Fibroblast of villous mesenchyme (primary cell): ENCODE measurements around the gene BBS12. TPM values are rescaled to one million over a fixed set of nuclear protein-coding genes. Genes with fewer than 3 reads are reported as not detected.

Source experiments
- DNase-seq: peaks from one replicate; pipeline ENCODE4 v3.0.0-alpha.2; 2010; ENCODE audit warnings: low read depth
- H3K4me3 ChIP-seq: 2 replicates; pipeline ENCODE4 v1.5.1; 2011; ENCODE audit warnings: low read depth, mild to moderate bottlenecking, low read length
- total RNA-seq: library from RNA; depleted of rRNA; stranded (reverse); fragments of >200 nt; gene quantifications from 2 replicates; pipeline ENCODE4 v1.2.3, GENCODE V29; 2012
- TF ChIP-seq, protein P1 (sequence below): IDR thresholded peaks from 2 replicates; pipeline ENCODE4 v1.5.1; 2012; ENCODE audit warnings: low read depth, mild to moderate bottlenecking, low read length; ENCODE audit not compliant: insufficient read depth

The BBS12 gene
- total RNA-seq, result 3.9 and 4.7 TPM in 2 replicates

DNA sequence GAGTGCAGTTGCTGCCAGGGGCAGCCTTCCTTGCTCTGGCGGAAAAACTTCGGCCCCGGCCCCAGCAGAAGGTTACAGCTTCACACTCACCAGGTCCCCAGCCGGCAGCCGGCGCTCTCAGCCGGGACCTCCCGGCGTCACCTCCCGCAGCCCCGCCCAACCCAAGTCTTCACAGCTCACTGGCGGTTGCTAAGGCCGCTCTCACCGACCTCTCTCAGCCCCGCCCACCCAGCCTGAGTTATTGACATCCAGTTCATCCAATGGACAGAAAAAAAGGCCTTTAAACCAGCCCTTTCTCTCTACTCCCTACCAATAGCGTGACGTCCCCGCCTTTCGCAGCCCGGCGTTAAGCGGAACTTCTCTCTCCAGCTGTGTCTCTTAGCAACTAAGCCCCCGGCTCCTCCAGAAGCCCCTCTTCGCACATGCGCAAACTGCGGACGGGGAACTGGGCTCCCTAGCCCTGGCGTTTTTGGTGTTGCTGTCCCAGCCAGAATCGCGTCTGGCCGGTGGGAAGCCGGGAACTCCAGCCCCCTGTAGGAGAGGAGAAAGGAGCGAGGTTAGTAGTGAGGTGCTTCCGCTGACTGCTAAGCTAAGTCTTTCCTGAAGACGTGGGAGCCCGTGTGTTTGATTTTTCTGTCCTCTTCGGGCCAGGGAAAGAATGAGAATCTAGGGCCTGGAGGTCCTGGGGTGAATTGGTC is at the start of gene BBS12:
Gene BBS12, plus strand, starts transcription at position 376 of the 698 bp plus-strand sequence. CDS start 9,189 bp downstream, outside the sequence.
- TF ChIP-seq, protein P1, sequence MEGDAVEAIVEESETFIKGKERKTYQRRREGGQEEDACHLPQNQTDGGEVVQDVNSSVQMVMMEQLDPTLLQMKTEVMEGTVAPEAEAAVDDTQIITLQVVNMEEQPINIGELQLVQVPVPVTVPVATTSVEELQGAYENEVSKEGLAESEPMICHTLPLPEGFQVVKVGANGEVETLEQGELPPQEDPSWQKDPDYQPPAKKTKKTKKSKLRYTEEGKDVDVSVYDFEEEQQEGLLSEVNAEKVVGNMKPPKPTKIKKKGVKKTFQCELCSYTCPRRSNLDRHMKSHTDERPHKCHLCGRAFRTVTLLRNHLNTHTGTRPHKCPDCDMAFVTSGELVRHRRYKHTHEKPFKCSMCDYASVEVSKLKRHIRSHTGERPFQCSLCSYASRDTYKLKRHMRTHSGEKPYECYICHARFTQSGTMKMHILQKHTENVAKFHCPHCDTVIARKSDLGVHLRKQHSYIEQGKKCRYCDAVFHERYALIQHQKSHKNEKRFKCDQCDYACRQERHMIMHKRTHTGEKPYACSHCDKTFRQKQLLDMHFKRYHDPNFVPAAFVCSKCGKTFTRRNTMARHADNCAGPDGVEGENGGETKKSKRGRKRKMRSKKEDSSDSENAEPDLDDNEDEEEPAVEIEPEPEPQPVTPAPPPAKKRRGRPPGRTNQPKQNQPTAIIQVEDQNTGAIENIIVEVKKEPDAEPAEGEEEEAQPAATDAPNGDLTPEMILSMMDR, result peak; percentile 43
- H3K4me3 ChIP-seq, result peak within 1 kb of the TSS; percentile 86
- peak; percentile 100 for DNase-seq

DNA sequence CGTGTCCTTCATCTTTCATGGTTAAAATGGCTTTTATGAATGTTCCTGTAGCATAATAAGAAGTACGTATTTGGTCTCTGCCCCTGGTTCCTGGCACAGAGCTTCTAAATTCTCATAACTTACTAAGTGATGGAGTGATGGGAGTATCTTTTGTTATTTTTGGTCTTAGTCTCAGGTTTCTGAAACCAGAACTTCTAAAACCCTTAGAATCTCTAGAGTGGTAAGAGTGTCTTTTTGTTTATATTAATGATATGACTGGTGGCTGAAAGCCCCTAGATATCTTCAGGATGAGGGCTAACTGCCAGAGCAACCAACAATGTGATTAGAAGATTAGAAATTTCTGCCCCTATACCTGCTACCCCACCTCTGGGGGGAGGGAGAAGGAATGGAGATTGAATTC is 45.8 kb upstream of the BBS12 start:
- DNase-seq, result no peak
- TF ChIP-seq, protein P1, result no peak
- H3K4me3 ChIP-seq, result no peak overlapping the region

DNA sequence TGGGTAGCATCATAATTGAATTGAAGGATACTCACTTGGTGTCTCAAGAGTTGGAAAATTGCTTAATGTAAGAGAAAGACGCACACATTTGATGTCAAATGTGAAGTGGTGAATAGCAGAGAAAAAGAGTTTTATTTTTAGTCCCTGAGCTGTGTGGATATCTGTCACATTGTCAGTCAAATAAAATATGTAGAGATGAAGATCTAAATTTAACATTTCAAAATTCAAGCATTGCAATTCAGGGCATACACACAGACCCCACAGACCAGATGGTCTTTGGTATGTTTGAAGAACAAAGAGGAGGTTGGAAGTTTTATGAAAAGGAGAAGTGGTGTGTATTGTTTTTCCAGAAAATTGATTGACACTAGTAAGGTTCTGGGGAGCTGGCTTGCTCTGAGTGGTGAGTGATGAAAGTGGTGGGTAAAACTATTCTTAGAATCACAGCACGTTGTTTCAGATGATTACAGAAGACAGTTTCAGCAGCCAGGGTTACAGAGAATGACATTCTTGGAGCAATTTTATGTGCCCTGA is 44.9 kb upstream of the BBS12 start:
- DNase-seq, result no peak
- TF ChIP-seq, protein P1, result no peak
- no peak overlapping the region for H3K4me3 ChIP-seq

DNA sequence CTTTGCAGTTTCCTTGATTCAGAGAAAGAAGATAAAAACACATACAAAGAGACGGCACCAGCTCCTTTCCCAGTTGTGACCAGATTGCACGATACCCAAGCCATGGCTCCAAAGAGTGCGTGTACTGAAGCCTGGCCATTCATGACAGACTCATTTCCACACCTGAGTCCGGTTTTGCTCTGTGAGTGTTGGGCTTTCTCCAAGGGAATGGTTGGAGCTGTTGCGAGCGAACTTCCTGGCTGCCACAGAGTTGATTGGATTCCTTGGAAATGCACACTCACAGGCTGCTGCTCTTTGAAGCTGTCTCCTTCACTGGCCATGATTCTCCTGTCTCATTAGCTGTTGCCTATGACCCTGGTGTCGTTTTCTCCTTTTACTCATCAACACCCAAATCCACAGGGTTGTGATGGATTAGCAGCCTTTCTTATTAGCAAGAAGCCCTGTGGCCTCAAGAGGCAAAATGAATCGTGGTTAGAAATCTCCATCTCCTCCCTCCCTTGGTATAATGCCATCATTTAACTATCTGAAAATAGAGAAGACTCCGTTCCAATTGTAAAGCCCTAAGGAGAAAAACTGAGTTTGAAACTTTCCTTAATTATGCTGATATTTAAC is 43.9 kb upstream of the BBS12 start:
- H3K4me3 ChIP-seq, result peak overlapping the region; percentile 4
- DNase-seq, result no peak
- TF ChIP-seq, protein P1, result no peak

DNA sequence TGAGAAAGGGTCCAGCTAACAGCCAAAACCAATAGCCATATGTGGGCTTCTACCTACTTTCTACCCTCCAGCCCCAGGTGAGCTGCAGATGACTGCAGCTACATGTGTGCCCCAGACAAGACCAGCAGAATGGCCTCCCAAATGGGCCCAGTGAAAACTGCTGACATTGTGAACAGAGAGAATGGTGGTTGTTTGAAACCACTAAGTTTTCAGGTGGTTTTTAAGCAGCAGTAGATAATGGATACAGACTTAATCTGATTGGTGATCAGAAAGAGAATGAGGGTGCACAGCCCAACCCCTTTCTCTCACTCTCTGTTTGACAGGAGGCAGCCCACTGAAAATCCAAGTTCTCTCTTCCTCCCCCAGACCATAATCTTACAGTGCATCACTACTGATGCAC is 42.5 kb upstream of the BBS12 start:
- DNase-seq, result no peak
- H3K4me3 ChIP-seq, result no peak overlapping the region
- TF ChIP-seq, protein P1, result no peak

DNA sequence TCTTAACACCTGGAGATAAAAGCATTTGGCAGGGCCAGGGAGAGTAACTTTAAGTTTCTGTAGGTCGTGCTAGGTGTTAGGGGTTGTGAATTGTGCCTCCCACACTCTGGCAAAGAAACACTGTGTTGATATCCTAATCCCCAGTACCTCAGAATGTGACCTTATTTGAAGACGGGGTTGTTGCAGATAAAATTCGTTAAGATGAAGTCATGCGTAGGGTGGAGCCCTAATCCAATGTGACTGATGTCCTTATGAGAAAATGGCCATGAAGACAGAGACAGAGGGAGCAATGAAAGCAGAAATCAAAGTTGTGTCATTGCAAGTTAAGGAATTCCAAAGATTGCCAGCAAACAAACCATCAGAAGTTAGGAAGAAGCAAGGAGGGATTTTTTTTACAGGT is 40.5 kb upstream of the BBS12 start:
- no peak for DNase-seq
- TF ChIP-seq, protein P1, result no peak
- H3K4me3 ChIP-seq, result no peak overlapping the region
